Liver (tissue), 9 donors: ENCODE data around the gene PPFIA1. TPM values are rescaled to one million over a fixed set of nuclear protein-coding genes. Genes with fewer than 3 reads are reported as not detected.

Experiments
- DNase-seq: peaks from one replicate; pipeline ENCODE4 v3.0.0-alpha.2; 2017; ENCODE audit warnings: low spot score
- H3K27ac ChIP-seq, 2 donors: one replicate each; pipeline ENCODE4 v1.7.0; 2013; ENCODE audit warnings: inconsistent platforms in 2 of 2, low read length in 2 of 2, control low read depth in 1 of 2, low read depth in 1 of 2, mild to moderate bottlenecking in 1 of 2
- H3K27me3 ChIP-seq, 4 donors: one replicate each; pipeline versions ENCODE4 v1.6.1 to v1.7.0; 2013; ENCODE audit warnings: low read length in 3 of 4, inconsistent platforms in 1 of 4, mild to moderate bottlenecking in 1 of 4, moderate library complexity in 1 of 4; ENCODE audit not compliant: control insufficient read depth in 4 of 4, insufficient read depth in 4 of 4
- H3K36me3 ChIP-seq, 4 donors: one replicate each; pipeline versions ENCODE4 v1.6.1 to v1.7.0; 2013; ENCODE audit warnings: low read length in 3 of 4, mild to moderate bottlenecking in 3 of 4, low read depth in 1 of 4, moderate library complexity in 1 of 4; ENCODE audit not compliant: control insufficient read depth in 4 of 4, insufficient read depth in 3 of 4
- H3K4me1 ChIP-seq, 4 donors: one replicate each; pipeline versions ENCODE4 v1.6.1 to v1.7.0; 2013; ENCODE audit warnings: low read length in 3 of 4, mild to moderate bottlenecking in 3 of 4, moderate library complexity in 1 of 4; ENCODE audit not compliant: control insufficient read depth in 4 of 4, insufficient read depth in 4 of 4
- H3K4me3 ChIP-seq, 3 donors: one replicate each; pipeline versions ENCODE4 v1.6.1 to v1.7.0; 2013; ENCODE audit warnings: low read length in 3 of 3, control low read depth in 1 of 3, low read depth in 1 of 3, mild to moderate bottlenecking in 1 of 3
- H3K9ac ChIP-seq, 2 donors: one replicate each; pipeline ENCODE4 v1.7.0; 2013; ENCODE audit warnings: low read length in 2 of 2, mild to moderate bottlenecking in 2 of 2, moderate library complexity in 2 of 2, control low read depth in 1 of 2, low read depth in 1 of 2
- H3K9me3 ChIP-seq, 4 donors: one replicate each; pipeline versions ENCODE4 v1.6.1 to v1.7.0; 2013; ENCODE audit warnings: low read length in 3 of 4; ENCODE audit not compliant: control insufficient read depth in 4 of 4
- ATF3 ChIP-seq: IDR thresholded peaks from 2 replicates; pipeline ENCODE4 v1.6.1; 2016; ENCODE audit warnings: antibody characterized with exemption
- CTCF ChIP-seq: fragments of 150-350 bp; IDR thresholded peaks from 2 replicates; pipeline ENCODE4 v1.5.1; 2017; ENCODE audit warnings: improper control_type of control experiment, low read depth, low read length; ENCODE audit not compliant: missing input control
- EGR1 ChIP-seq, 2 donors: IDR thresholded peaks; 2 replicates each; pipeline ENCODE4 v1.6.1; 2016 to 2018; ENCODE audit warnings: antibody characterized with exemption in 2 of 2, low read depth in 2 of 2
- FOXA1 ChIP-seq: IDR thresholded peaks from 2 replicates; pipeline ENCODE4 v1.6.1; 2016; ENCODE audit warnings: antibody characterized with exemption
- FOXA2 ChIP-seq: IDR thresholded peaks from 2 replicates; pipeline ENCODE4 v1.6.1; 2016; ENCODE audit warnings: antibody characterized with exemption
- GABPA ChIP-seq, 2 donors: IDR thresholded peaks in 1 of 2; conservative IDR thresholded peaks in 1 of 2; 2 replicates each; pipeline ENCODE4 v1.6.1; 2016; ENCODE audit warnings: antibody characterized with exemption in 2 of 2, mild to moderate bottlenecking in 1 of 2, moderate library complexity in 1 of 2
- HNF4A ChIP-seq, 2 donors: conservative IDR thresholded peaks; 2 replicates each; pipeline ENCODE4 v1.6.1; 2016; ENCODE audit warnings: antibody characterized with exemption in 2 of 2, mild to moderate bottlenecking in 2 of 2
- HNF4G ChIP-seq: IDR thresholded peaks from 2 replicates; pipeline ENCODE4 v1.6.1; 2016; ENCODE audit warnings: antibody characterized with exemption
- JUND ChIP-seq, 2 donors: IDR thresholded peaks; 2 replicates each; pipeline ENCODE4 v1.6.1; 2016; ENCODE audit warnings: antibody characterized with exemption in 2 of 2
- MAX ChIP-seq: IDR thresholded peaks from 2 replicates; pipeline ENCODE4 v1.6.1; 2016; ENCODE audit warnings: antibody characterized with exemption
- NR2F2 ChIP-seq: IDR thresholded peaks from 2 replicates; pipeline ENCODE4 v1.6.1; 2016; ENCODE audit warnings: antibody characterized with exemption
- RAD21 ChIP-seq, 2 donors: IDR thresholded peaks; 2 replicates each; pipeline ENCODE4 v1.6.1; 2016; ENCODE audit warnings: antibody characterized with exemption in 2 of 2, mild to moderate bottlenecking in 2 of 2
- REST ChIP-seq: IDR thresholded peaks from 2 replicates; pipeline ENCODE4 v1.6.1; 2016; ENCODE audit warnings: antibody characterized with exemption, mild to moderate bottlenecking
- RXRA ChIP-seq, 2 donors: IDR thresholded peaks; 2 replicates each; pipeline ENCODE4 v1.6.1; 2017 to 2018; ENCODE audit warnings: antibody characterized with exemption in 2 of 2, mild to moderate bottlenecking in 1 of 2
- SP1 ChIP-seq: IDR thresholded peaks from 2 replicates; pipeline ENCODE4 v1.6.1; 2018; ENCODE audit warnings: antibody characterized with exemption, mild to moderate bottlenecking
- TAF1 ChIP-seq: conservative IDR thresholded peaks from 2 replicates; pipeline ENCODE4 v1.6.1; 2016; ENCODE audit warnings: antibody characterized with exemption, mild to moderate bottlenecking
- YY1 ChIP-seq: IDR thresholded peaks from 2 replicates; pipeline ENCODE4 v1.6.1; 2016; ENCODE audit warnings: antibody characterized with exemption, mild to moderate bottlenecking
- ZBTB33 ChIP-seq: IDR thresholded peaks from 2 replicates; pipeline ENCODE4 v1.6.1; 2016; ENCODE audit warnings: antibody characterized with exemption
- WGBS: extraction: QIAGEN DNeasy Blood & Tissue Kit; methylation state at CpG from one replicate; pipeline ENCODE4 v1.1.7; 2013; 5-methylcytosine and 5-hydroxymethylcytosine counted together
- polyA plus RNA-seq, 2 donors: library from polyadenylated mRNA; stranded (reverse) in 1 of 2; unstranded in 1 of 2; fragments of 200-250 nt in 1 of 2; fragments of >200 nt in 1 of 2; fragmentation: Nextera tagmentation in 1 of 2; extraction: Ambion mirVana in 1 of 2; gene quantifications; one replicate each; pipeline versions ENCODE4 v1.2.1 to v1.2.3, GENCODE V29; 2013 to 2015
- total RNA-seq, 2 donors: library from RNA; depleted of rRNA; stranded (reverse); fragments of >200 nt; gene quantifications; one replicate each; pipeline ENCODE4 v1.2.3, GENCODE V29; 2014
- donor health status: healthy.
- donor health status: healthy.
- donor health status: healthy.
- donor health status: healthy.
- donor health status: healthy.

The PPFIA1 gene
- total and polyA plus RNA-seq, 4 donors: 9.9 to 39.6 (median 14.5) TPM

GRCh38 chr11:70326833-70327232 is 56.3 kb downstream of the PPFIA1 start:
- DNase-seq: no peak
- peak overlapping the region in 1 of 3 donors; percentile 19 for H3K4me3 ChIP-seq
- 50% methylated on average over 2 of the region's 2 CpGs for WGBS
- H3K27ac ChIP-seq: peak overlapping the region; percentile 74 to 84
- no peaks in the 10 kb centered on the region for H3K9me3 ChIP-seq
- H3K4me1 ChIP-seq: peaks cover 2 to 9% (median 5%) of the 10 kb centered on the region in 4 donors
- TF ChIP-seq SP1: no peak
- TF ChIP-seq YY1: no peak
- no peak for TF ChIP-seq REST
- no peak for TF ChIP-seq JUND (IDR thresholded peaks at IDR 0.05)
- no peak for TF ChIP-seq TAF1
- TF ChIP-seq RAD21 (IDR thresholded peaks at IDR 0.05): no peak
- no peak for TF ChIP-seq FOXA1
- no peak for TF ChIP-seq GABPA (IDR thresholded peaks at IDR 0.05 in 1 of 2, conservative IDR thresholded peaks at IDR 0.05 in 1 of 2)
- no peak for TF ChIP-seq MAX
- no peak for TF ChIP-seq FOXA2
- no peak for TF ChIP-seq ATF3
- TF ChIP-seq HNF4G: no peak
- no peak for TF ChIP-seq CTCF
- no peak for TF ChIP-seq NR2F2
- TF ChIP-seq RXRA (IDR thresholded peaks at IDR 0.05): no peak
- TF ChIP-seq ZBTB33: no peak
- no peak for TF ChIP-seq HNF4A (conservative IDR thresholded peaks at IDR 0.05)
- TF ChIP-seq EGR1 (IDR thresholded peaks at IDR 0.05; ENCODE audit: low read depth in 2 of 2): no peak
- peak overlapping the region; percentile 8 to 25 for H3K9ac ChIP-seq
- H3K27me3 ChIP-seq: no peaks in the 10 kb centered on the region
- peaks cover 0 to 22% (median 10%) of the 10 kb centered on the region in 4 donors for H3K36me3 ChIP-seq
